OCI-LY3 (cell line): ENCODE measurements around the gene FAHD2A.

Experiments
- CTCF ChIP-seq: fragments of 200-600, 300-600 bp; sonication (generic); IDR thresholded peaks from 2 replicates; pipeline ENCODE4 v1.5.1; 2014; ENCODE audit warnings: antibody characterized with exemption, low read length, low read depth
- EZH2phosphoT487 ChIP-seq: fragments of 200-600 bp; shearing (Covaris generic); IDR thresholded peaks from 2 replicates; pipeline ENCODE4 v1.6.1; 2018; ENCODE audit warnings: antibody characterized with exemption, mixed run types, low read depth

GRCh38 chr2:95391641-95392310, 10.7 kb upstream of the FAHD2A start:
- no peak for TF ChIP-seq CTCF
- TF ChIP-seq EZH2phosphoT487, result no peak
